GM19099 (cell line): ENCODE results near the gene DAD1.

Source experiments
- POLR2A ChIP-seq: IDR thresholded peaks from 3 replicates; pipeline ENCODE4 v1.6.1; 2011; ENCODE audit warnings: low read depth; ENCODE audit not compliant: insufficient read length; ENCODE audit errors: extremely low read depth

The DAD1 gene

DNA sequence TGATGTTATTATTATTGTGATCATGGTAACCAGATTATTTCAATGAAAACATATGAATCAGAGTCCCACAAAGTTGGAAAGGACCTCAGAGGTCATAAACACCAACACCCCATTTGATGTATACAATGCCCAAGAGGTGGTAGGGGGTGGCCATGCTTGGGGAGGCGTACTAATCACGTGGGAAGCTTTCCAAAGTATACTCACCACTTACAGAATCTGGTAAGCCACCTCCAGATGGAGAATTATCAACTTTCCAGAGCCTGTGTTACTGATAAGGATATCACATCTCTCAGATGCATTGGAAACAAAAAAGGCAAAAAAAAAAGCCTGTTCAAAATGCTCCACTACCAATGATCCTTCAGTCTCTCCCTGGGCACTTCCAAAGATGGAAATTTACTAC, 8.4 kb downstream of the DAD1 start:
- TF ChIP-seq POLR2A, result no peak

DNA sequence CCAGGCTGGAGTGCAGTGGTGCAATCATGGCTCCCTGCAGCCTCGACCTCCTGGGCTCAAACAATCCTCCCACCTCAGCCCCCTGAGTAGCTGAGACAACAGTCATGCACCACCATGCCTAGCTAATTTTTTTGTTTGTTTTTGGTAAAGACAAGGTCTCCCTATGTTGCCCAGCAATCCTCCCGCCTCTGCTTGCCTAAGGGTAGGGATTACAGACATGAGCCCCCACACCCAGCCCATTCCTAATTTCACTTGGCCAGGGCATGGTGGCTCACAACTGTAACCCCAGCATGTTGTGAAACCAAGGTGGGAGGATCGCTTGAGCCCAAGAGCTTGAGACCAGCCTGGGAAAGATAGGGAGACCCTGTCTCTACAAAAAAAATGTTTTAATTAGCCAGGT, 9.1 kb downstream of the DAD1 start:
- no peak for TF ChIP-seq POLR2A

DNA sequence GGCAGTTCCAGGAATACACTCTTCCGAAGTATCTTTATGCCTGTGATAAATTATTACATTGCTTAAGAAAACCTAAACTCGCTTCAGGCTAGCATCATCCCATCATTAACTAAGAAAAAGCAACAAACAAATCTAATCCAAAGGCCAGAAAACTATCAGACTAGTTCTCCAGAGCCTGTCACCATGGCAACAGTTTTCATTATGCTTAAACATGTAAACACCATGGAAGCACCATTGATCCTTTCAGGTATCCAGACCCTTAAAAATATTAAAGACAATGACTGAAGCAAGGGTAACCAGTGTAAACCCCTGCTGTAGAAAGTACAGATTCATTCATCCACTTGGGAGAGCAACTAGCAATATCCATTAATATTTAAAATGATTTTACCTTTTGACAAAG, 9.8 kb downstream of the DAD1 start:
- no peak for TF ChIP-seq POLR2A

DNA sequence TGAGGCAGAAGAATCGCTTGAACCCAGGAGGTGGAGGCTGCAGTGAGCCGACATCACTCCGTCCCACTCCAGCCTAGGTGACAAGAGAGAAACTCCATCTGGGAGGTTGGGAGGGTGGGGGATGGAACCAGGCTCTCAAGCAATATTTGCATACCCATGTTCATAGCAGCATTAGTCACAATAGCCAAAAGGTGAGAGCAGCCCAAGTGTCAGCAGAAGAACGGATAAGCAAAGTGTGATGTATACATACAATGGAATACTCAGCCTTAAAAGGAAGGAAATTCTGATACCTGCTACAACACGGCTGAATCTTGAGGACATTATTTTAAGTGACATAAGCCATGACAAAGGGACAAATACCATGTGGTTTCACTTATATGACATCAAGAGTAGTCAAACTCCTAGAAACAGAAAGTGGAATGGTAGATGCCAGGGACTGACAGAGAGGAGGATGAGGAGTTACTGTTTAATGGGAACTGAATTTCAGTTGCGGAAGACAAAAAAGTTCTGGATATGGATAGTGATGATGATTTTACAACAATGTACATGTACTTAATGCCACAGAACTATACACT, 11.6 kb downstream of the DAD1 start:
- TF ChIP-seq POLR2A, result no peak

DNA sequence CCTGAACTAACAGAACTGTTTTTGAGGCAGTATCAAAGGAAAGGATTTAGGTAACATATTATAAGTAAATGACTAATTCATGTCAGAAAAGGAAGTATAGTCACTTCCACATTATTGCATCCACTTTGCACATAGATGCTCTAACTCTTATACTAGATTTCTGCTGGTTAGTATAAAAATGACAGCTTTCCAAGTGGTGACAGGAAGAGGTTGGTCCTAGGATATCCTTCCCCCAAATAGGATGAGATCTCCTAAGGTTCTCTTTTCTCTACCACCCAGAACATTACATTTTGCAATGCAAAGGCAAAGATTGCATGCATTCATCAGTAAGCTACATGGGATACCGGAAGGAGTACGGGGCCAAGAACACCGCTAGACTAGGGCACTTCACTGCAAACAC, 15.2 kb downstream of the DAD1 start:
- no peak for TF ChIP-seq POLR2A

DNA sequence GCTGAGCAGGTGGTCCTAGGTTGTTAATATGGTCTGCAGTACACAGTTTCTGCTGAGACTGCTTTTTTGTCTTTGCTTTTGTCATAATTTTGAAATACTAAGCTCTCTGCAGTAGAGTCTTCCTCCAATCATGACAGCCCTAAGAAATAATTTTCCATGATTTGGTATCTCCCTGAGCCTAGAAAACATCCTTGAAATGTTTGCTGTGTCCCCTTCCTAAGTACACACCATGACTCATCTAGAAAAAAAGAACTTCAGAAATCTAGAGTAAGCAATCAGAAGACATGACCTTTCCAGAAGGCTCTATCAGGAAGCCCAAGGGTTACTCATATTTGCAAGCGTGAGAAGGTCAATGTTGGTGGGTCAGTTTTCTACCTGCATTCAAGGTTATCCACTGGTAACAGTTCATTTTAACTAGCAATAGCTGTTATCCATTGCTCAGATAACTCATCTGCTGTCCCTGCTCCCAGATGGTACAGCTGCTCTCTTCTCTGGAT, 16.4 kb downstream of the DAD1 start:
- no peak for TF ChIP-seq POLR2A

DNA sequence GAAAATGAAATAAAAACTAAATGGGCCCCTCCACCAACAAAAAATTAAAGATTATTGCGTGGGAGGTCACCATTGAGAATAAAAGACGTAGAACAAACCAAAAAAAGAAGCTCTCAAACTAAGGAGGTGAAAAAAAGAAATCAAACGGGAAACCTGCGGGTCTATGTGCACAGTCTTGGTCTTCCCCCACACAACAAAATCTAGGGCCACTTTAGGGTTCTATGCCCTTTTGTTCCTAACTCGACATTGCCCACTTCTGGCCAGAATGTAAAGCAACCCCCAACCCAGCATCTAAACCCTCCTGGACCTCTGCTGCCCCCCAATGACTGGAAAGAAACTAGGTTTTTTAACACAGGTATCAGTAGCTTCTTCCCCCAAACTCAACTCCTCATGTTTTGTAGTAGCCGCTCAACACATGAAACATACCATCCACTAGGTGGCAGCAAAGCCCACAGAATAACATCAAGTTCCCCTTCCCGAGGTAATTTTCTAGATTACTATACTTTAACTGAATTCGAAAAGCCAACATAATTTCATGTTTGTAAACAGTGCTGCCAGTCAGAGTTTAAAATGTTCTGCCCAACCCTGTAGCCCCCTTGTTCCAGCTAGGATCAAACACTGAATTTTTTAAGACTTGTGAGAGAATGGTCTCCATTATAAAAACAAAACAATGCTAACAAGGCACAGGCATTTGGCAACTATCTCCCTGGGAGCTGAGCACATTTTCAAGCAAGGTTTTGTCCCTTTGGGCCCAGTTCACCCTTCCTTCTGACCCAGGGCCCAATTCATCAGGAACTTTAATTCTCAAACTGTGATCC, 18.7 kb downstream of the DAD1 start:
- TF ChIP-seq POLR2A, result peak; percentile 29

DNA sequence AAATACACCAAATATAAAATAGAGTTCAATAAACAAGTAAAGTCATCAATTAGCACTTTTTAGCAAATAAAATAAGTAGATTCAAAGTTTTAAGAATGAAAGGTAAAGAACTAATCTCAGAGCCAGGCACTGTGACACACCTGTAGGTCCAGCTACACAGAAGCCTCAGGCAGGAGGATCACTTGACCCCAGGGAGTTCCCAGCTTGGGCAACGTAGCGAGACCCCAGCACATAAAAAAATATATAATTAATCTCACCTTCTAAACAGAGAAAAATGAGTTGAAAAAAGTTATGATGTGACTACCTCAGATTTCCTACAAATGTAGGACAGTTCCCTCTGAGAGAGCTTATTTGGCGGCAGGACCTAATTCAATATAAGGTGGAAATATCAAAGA, 19.3 kb downstream of the DAD1 start:
- TF ChIP-seq POLR2A, result no peak

DNA sequence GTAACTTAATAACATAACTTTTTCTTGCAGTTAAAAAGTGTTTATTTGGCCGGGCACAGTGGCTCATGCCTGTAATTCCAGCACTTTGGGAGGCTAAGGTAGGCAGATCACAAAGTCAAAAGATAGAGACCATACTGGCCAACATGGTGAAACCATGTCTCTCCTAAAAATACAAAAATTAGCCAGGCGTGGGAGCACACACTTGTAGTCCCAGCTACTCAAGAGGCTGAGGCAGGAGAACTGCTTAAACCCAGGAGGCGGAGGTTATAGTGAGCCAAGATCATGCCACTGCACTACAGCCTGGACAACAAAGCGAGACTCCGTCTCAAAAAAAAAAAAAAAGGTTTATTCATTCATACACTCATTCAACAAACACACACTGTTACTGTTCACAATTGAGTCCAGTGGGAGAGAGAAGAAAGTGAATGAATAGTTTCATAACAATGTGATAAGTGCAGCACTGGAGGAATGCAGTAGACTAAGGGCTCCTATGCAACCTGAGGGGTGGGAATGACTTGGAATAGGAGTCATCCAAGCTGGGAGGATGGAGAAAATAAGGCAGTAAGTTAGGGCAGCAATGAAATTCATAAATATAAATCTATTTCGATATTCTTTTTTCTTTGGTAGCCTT, 19.8 kb downstream of the DAD1 start:
- TF ChIP-seq POLR2A, result no peak

DNA sequence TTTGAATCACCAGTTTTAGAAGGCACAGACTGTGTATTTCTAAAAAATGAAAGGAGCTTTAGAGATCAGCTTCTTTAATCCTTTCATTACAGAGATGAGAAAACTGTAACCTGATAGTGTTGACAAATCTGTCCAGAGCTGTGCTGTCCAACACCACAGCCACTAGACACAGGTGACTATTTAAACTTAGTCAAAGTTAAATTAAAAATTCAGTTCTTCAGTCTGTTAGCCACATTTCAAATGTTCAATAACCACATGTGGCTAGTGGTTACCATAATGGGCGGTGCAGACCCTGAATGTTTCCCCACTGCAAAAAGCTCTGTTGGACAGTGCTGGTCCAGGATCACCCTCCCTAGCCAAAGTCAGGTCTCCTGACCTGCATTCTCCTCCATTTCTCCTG, 21.6 kb downstream of the DAD1 start:
- no peak for TF ChIP-seq POLR2A

DNA sequence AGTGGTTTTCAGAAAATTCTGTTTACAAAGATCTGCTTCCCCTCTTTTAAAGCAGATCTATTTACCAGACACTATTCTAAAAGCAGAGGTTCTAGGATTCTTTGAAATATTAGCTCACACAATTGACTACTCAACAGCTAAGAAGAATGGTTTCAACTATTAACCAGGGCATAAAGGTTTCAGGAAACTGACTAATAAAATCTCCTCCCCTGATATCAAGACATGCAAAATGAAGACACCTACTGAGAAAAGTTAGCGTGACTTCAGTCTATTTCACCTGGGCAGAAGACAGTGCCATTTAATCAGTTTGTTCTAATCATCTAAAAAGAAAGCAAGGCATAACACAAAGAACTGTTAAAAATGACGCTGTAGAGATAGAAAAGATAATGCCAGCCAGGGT, 22.2 kb downstream of the DAD1 start:
- no peak for TF ChIP-seq POLR2A

DNA sequence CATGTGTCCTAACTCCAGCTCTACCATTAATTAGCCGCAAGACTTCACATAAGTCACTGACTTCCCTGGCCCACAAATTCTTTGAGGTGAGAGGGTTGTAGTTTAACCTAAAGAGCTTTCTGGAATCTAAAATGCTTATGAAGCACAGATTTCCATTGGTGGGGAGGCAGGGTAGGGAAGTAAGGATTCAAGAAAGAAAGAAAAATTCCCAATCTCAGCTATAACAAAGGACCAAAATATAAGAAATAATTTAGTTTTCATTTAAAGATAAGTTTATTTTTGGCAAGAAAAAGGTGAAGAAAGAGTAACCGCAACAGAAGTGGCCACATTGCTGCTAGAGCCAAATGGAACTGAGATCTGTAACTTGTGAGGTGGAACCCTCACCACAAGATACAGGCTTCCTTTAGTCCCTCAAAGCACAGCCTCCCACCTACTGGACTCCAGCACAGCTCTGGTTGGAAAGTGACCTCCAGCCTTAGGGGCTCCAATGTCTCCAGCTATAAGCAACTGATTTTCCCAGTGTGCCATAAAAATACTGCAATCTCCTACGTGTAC, 23.6 kb downstream of the DAD1 start:
- peak; percentile 49 for TF ChIP-seq POLR2A

DNA sequence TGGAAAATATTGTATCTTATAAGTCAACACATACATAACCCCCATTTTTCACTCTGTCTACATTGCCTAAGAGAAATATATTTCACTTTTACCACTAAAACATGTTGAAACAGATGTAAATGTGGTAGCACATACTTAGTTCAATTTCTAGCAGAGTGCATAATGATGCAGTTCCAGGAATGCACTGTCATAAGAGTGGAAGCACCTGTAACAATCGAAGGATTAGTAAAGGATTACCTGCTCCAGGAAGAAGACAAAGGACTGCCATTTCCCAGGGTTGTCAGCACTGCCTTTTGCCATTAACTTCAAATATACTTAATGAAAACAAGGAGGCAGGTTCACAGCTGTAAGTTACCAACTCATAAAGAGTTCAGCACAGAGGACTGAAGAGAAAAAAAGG, 24.6 kb downstream of the DAD1 start:
- TF ChIP-seq POLR2A, result peak; percentile 6

DNA sequence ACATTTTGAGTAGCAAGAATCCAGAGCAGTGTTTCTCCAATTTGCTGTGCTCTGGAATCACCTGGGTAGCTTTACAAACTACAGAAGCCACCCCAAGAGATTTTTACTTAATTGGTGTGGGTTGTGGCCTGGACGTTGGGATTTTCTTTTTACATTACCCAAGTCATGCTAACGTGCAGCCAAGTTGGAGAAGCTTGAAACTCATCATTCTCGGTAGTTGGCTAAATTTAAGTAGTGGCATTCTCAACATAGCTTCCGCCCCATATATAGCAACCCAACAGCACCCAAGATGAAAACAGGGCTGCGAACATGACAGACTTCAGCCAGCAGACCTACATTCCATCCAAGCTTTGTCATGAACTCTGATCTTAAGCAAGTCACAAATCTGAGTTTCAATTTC, 25.0 kb downstream of the DAD1 start:
- peak; percentile 34 for TF ChIP-seq POLR2A

DNA sequence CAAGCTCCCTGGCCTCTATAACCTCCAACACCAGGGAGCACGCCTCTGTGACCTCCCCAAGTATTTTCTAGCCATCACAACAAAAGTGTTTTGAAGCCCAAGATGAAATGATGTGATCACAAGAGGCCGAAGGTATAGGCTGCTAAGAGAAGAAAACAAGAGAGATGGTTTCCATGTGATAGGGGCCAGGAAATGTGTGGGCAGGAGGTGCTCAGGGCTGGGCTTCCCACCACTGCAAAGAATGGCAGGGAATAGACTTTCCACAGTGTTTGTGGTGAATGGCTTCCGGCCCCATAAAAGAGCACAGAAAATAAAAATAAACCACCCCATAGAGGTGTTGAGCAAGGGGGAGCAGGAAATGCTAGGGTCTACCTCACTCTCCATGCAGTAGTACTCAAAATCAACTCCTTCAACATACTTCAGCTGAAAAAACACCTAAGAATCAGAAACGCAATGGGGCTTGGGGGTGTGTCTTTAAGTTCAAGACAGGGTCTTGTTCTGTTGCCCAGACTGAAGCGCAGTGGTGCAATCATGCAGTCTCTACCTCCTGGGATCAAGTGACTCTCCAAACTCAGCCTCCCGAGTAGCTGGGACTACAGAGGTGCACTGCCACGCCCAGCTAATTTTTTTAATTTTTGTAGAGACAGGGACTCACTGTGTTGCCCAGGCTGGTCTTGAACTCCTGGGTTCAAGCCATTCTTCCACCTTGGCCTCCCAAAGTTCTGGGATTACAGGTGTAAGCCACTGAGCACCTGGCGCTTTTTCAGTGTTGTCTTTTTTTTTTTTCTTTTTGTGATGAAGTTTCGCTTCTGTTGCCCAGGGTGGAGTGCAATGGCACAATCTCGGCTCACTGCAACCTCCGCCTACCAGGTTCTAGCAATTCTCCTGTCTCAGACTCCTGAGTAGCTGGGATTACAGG, 27.1 kb downstream of the DAD1 start:
- peak; percentile 29 for TF ChIP-seq POLR2A
